ENCODE data around the gene ELMOD3. TPM values are rescaled to one million over a fixed set of nuclear protein-coding genes. Genes with fewer than 3 reads are reported as not detected.
A peak's percentile ranks its signal among the peaks of the same experiment; 100 is the strongest.

The ELMOD3 gene
- total RNA-seq, 1 donor from 2014 or later, result 18.0 TPM

GRCh38 chr2:85435220-85435958 is 80.8 kb downstream of the ELMOD3 start:
- peaks cover 24% of the 10 kb centered on the region for H3K4me1 Mint-ChIP-seq (ENCODE audit: low read depth, unreplicated experiment)
- peaks cover 12% of the 10 kb centered on the region for H3K9me3 Mint-ChIP-seq (ENCODE audit: unreplicated experiment)
- TF ChIP-seq CTCF (IDR thresholded peaks at IDR 0.05; ENCODE audit: partially characterized antibody, unreplicated experiment), result no peak
- H3K27ac Mint-ChIP-seq (ENCODE audit: unreplicated experiment), result no peak overlapping the region
- H3K4me3 Mint-ChIP-seq (ENCODE audit: unreplicated experiment), result no peak overlapping the region
- no peaks in the 10 kb centered on the region for H3K36me3 Mint-ChIP-seq (ENCODE audit: unreplicated experiment)
- peaks cover 11% of the 10 kb centered on the region for H3K27me3 Mint-ChIP-seq (ENCODE audit: unreplicated experiment)
- DNase-seq, result no peak

GRCh38 chr2:85435981-85436835 is 81.6 kb downstream of the ELMOD3 start:
- Mint-ChIP-seq H3K36me3 (ENCODE audit: unreplicated experiment) (no peaks in the 10 kb centered on the region), H3K4me1 (ENCODE audit: low read depth, unreplicated experiment) (peaks cover 22% of the 10 kb centered on the region), H3K27ac (ENCODE audit: unreplicated experiment) (no peak overlapping the region), H3K4me3 (ENCODE audit: unreplicated experiment) (peak overlapping the region; percentile 79), H3K27me3 (ENCODE audit: unreplicated experiment) (peaks cover 11% of the 10 kb centered on the region), H3K9me3 (ENCODE audit: unreplicated experiment) (peaks cover 15% of the 10 kb centered on the region)
- no peak for DNase-seq
- no peak for TF ChIP-seq CTCF (IDR thresholded peaks at IDR 0.05; ENCODE audit: partially characterized antibody, unreplicated experiment)

- Mint-ChIP-seq H3K27me3 (ENCODE audit: unreplicated experiment) (peaks cover 12% of the 10 kb centered on the region), H3K4me3 (ENCODE audit: unreplicated experiment) (peak overlapping the region; percentile 79), H3K27ac (ENCODE audit: unreplicated experiment) (peak overlapping the region; percentile 87), H3K36me3 (ENCODE audit: unreplicated experiment) (no peaks in the 10 kb centered on the region), H3K9me3 (ENCODE audit: unreplicated experiment) (peaks cover 15% of the 10 kb centered on the region), H3K4me1 (ENCODE audit: low read depth, unreplicated experiment) (peaks cover 18% of the 10 kb centered on the region)
- no peak for TF ChIP-seq CTCF (IDR thresholded peaks at IDR 0.05; ENCODE audit: partially characterized antibody, unreplicated experiment)
- no peak for DNase-seq
Observed at GRCh38 chr2:85436836-85437487, 82.4 kb downstream of the ELMOD3 start.

- DNase-seq, result peak; percentile 68
- Mint-ChIP-seq H3K36me3 (ENCODE audit: unreplicated experiment) (no peaks in the 10 kb centered on the region), H3K27me3 (ENCODE audit: unreplicated experiment) (peaks cover 13% of the 10 kb centered on the region), H3K4me1 (ENCODE audit: low read depth, unreplicated experiment) (peaks cover 17% of the 10 kb centered on the region), H3K9me3 (ENCODE audit: unreplicated experiment) (peaks cover 14% of the 10 kb centered on the region), H3K4me3 (ENCODE audit: unreplicated experiment) (peak overlapping the region; percentile 79), H3K27ac (ENCODE audit: unreplicated experiment) (peak overlapping the region; percentile 89)
- TF ChIP-seq CTCF (IDR thresholded peaks at IDR 0.05; ENCODE audit: partially characterized antibody, unreplicated experiment), result no peak
Observed at GRCh38 chr2:85437488-85438200, 83.1 kb downstream of the ELMOD3 start.
